GM18873 (cell line): ENCODE measurements around the gene SLC35E2B.
"Not testable (repeated sequence)": the region's sequence is repeated elsewhere in the genome, so short reads cannot be mapped to it uniquely, and the experiment has no call there.

Experiments used
- ATAC-seq: cut with Tn5 transposase; IDR thresholded peaks from one replicate; pipeline ENCODE4 v1.9.1; 2021; ENCODE audit warnings: mild to moderate bottlenecking, moderate library complexity, moderate number of reproducible peaks; ENCODE audit not compliant: unreplicated experiment, low FRiP score

SLC35E2B gene

DNA sequence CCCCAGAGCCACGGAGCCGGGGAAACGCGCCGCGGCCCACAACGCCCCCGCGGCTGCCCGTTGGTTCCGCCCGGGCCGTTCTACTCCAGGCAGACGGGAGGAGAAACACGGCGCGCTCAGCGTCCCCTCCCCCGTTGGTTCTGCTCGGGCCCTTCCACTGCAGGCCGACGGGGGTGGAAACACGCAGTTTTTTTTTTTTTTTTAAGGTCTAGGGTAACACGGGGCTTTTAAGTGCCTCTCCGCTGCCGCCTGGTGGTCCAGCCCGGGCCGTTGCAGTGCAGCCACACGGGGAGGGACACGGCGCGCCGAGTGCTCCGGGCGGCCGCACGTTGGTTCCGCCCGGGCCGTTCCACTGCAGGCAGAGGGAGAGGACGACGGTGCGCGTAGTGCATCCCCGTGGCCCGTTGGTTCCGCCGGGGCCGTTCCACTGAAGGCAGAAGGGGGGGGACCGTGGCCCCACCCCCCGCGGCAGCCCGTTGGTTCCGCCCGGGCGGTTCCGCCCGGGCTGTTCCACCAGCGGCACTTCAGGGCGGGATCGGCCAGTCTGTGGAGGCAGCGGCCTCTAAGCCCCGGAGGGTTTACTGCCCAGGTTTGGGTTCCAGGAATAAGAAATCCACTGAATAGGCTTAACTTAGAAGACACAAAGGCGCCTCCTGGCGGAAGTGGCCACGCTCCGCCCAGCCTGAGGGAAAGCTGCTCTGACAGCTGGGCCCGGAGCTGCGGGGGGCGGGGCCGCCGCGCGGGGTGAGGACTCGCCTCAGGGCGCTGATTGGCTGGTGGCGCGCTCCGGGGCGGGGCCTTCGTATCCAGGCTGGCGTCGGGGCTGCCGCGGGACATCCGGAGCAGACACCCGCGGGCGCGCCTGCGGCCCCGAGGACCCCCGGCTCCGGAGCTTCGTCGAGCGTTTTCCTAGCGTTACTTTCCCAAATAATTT lies at the start of gene SLC35E2B:
Gene SLC35E2B (minus strand): TSS at position 82 of the 934 bp plus-strand sequence. CDS start 16,096 bp downstream, outside the sequence.
- peak; percentile 69 for ATAC-seq

DNA sequence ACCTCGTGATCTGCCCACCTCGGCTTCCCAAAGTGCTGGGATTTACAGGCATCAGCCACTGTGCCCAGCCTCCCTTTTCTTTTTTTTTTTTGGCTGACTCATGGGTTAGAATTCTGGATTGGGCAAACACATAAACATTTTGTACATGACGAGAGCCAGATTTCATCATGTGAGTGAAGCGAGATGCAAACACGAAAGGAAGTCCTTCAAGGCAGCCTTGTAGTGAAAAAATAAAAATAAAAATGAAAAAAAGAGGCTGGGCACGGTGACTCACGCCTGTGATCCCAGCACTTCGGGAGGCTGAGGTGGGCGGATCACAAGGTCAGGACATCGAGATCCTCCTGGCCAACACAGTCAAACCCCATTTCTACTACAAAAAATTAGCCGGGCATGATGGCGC lies 48.4 kb upstream of the SLC35E2B start:
- ATAC-seq, result not testable (repeated sequence)

DNA sequence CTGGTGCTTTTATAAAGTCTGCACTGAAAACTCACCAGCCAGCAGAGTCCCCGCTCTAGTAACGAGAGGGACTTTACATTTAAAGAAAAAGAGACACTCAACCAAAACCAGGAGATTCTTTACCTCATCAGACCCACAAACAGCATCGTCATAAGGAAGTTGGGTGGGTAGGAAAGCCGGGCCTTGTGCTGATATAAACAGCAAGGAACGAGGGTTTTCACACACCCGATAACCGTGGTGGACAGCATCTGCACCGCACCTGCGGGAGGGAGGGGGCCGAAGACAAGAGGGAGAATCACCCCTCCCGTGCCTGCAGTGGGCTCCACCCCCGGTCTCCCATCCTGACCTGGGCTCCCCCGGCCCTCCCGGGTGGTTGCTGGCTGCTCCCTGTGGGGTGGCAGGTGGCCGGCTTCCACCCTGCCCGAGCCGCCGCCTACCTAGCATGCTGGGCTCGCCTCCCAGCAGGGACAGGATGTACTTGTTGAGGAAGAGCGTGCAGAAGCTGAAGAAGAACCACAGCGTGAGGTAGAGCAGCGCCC lies 46.3 kb upstream of the SLC35E2B start:
- not testable (repeated sequence) for ATAC-seq

DNA sequence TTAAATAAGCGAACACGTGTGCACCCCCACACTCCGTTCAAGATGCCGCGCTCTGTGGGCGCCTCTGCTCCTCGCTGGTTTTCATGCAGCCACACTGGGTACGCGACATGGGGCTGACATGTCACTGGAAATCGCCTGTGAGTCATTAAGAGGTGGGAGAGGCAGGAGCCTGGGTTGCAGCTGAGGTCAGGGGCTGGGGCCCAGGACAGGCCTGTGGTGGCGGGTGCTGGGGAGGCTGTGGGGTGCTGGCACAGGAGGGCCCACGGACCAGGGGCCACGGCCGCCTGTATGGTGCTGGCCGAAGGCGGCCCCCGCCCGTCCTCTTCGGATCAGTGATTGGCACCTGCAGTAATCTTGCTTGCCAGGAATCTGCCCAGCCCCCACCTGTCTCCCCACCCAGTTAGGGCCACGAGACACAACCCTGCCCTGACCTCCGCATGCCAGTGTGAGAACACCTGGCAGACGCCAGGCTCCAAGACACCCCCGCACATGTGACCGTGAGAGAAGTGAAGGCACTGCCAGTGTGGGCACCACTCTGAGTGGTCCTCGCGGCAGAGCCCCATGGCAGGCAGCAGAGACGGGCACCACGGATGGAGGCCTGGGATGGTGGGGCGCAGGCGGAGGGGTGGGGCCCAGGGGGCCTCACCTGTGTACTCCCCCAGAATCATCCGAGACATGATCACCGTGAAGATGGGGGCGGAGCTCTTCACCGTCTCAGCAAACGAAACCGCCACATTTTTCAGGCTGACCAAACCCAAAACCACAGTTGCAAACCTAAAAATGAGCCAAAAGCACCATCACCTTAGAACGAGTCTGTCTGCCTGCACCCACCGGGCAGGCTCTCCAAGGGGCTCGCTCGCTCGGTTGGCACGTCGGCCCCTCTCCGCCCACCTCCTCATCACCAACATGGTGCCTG lies 45.3 kb upstream of the SLC35E2B start:
- not testable (repeated sequence) for ATAC-seq

DNA sequence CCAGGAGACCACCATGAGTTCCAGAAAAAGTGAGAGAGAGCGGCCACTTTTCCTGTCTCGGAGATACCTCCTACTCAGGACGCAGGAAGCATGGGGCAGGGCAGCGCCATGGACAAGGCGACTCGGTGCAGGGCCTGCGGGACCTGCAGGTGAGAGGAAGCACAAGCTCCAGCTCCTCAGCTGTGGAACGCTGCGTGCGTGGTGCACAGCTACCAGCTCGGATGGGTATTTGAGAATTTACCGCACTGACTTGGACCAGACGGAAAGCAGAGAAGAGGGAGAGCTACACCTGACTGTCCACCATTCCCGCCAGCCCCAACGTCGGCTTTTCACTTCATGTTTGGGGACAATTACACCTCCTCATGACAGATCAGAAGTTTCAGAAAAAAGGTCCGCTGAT lies 39.8 kb upstream of the SLC35E2B start:
- ATAC-seq, result no peak

DNA sequence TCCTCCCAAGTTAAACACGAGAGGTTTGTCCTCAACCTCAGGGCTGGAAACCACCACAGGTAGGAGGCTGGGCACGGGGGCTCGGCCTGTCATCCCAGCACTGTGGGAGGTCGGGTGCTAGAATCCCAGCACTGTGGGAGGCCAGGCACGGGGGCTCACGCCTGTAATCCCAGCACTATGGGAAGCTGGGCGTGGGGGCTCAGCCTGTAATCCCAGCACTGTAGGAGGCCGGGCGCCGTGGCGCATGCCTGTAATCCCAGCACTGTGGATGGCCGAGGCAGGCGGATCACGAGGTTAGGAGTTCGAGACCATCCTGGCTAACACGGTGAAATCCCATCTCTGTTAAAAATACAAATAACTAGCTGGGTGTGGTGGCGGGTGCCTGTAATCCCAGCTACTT lies 38.3 kb upstream of the SLC35E2B start:
- ATAC-seq, result no peak

DNA sequence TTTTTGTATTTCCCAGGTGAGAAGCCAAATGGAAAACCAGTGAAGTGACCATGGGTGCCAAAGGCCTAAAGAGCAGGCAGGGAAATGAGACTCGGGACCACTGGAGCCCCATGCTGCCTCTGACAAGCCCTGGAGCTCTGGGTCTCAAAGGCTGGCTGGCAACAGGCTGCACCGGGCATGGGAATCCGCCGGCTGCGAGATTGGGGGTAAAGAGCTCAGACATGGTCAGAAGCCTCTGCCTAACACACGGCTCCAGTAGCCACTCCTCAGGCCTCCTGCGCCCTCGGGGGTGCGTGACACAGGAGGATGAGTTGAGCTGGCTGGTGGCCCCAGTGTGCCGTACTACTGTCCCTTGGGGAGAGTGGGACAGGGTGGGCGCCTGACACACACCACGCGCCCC lies 37.6 kb upstream of the SLC35E2B start:
- not testable (repeated sequence) for ATAC-seq

DNA sequence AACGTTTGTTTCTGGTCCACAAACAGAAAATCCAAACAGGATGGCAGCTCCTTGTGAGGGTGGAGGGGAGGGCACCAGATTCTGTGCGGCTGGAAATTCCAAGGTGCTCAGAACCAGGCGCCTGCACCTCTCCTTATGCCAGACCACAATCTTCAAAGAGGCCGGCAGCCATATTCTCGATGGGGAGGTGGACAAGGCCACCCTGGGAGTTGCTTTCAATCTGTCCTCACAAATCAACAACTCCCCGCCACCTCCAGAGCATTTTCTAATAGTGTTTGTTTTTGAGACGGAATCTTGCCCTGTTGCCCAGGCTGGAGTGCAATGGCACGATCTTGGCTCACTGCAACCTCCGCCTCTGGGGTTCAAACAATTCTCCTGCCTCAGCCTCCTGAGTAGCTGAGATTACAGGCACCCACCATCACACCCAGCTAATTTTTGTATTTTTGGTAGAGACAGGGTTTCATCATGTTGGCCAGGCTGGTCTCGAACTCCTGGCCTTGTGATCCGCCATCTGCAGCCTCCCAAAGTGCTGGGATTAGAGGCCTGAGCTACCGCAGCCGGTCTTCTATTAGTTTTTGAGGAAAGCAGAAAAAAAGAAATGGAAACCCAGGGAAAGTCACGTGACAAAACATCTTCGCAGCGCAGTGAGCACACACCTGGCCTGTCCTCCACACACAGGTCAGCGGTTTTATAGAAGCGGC lies 36.7 kb upstream of the SLC35E2B start:
- ATAC-seq, result not testable (repeated sequence)

DNA sequence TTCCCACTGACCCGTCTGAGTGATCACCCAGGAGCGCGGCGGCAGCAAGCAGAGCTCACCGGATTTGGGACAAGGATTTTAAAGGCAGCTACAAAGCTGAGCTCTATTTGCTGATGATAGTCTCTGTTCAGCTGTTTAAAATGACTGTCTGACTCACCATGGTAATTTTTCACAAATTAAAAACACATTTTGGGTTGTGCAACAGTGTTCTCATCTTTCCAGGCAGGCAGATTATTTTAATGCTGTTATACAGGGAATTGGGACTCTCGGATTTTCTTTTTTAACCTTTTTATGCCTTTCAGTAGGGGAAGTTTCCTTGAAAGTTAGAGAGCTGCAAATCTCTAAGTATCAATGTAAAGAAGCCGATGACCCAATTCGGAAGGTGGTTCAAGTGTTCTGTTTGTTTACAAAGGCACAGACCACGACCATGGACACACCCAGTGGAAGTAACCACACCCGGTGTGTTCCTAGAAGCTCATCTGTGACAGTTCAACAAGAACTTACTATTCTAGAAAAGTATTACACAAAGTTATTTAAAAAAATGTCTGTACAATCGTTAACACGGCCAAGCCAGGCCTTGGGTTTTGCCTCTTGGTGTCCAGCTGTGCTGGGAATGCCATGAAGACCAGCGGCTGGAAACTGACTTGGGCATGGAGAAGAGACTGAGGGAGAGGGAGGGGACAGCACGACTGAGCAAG lies 35.9 kb upstream of the SLC35E2B start:
- ATAC-seq, result not testable (repeated sequence)

DNA sequence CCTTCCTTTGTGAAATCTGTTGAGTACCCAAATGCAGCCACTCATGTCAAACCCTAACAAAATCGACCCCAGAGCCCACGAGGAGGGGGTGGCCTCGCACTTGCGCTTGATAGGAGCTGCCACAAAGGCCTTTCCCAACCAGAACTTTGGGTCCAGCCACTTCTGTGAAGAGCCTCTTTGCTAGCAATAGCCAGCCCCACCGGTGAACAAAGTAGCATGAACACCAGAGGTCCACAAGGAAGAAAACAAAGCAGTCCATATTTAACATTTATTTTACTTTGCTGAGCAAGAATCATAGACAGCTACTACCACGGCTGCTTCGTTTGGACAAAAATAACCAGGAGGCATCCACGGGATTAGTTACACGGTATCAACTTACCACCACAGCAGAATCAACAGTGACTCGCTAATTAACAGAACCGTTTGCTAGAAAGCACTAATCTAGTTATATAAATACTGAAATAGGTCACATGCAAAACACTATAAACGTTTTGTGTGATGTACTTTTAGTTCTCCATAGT lies 34.6 kb upstream of the SLC35E2B start:
- ATAC-seq, result not testable (repeated sequence)

DNA sequence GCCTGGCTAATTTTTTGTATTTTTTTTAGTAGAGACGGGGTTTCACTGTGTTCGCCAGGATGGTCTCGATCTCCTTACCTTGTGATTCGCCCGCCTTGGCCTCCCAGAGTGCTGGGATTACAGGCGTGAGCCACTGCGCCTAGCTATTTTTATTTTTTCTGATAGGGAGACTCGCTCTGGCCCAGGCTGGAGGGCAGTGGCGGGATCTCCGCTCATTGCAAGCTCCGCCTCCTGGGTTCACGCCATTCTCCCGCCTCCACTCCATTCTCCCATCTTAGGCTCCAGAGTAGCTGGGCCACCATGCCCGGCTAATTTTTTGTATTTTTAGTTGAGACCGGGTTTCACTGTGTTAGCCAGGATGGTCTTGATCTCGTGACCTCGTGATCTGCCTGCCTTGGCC lies 33.5 kb upstream of the SLC35E2B start:
- not testable (repeated sequence) for ATAC-seq

DNA sequence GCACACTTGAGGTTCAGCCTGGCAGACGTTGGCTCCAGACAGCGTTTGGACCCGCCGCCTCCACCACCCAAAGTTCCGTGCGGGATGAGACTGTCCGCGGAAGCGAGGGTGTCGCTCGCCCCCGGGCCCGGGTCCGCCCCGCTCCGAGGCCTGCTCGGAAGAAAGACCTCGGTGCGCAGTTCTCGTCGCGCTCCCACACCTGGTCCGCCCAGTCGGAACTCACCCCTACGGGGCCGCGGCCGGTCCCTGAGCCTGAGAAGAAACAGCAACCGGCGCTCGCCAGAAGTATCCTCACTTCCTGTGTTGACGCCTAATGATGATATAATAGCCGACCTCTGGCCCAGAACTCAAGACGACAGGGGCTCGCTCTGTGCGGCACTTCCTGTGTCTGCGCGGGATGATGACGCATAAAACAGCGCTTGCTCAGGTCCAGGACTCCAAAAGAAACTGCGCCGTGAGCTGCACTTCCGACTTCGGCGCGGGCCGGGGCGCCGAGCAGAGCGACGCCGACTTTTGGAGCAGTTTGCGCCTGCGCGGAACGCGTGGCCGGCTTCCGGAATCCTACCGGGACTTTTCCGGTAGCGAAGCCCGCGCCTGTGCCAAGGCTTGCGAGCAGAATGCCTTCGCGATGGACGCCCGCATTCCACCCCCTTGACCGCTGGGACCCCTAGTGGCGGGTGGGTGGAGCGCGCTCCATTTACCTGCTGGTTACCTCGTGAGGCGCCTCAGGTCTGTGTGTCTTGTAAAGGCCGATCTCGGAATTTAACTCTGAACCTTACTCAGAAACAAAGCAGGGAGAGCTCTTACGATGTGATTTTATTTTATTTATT lies 31.7 kb upstream of the SLC35E2B start, which contains the start of gene CDK11A:
Gene CDK11A (minus strand): TSS at position 323 of the 830 bp plus-strand sequence. CDS start 1,539 bp downstream, outside the sequence.
- peak; percentile 91 for ATAC-seq

DNA sequence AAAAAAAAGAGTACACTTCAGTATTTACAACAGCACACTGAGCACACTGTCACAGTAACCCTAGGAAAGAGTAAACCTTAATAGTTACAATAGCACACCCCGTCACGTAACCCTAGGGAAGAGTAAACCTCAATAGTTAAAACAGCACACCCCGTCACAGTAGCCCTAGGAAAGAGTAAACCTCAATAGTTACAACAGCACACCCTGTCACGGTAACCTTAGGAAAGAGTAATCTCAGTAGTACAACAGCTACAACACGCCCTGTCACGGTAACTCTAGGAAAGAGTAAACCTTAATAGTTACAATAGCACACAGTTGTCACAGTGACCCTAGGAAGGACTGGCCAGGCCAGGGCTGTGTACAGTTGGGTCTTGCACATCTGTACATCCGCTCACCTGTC lies 28.6 kb upstream of the SLC35E2B start:
- no peak for ATAC-seq

DNA sequence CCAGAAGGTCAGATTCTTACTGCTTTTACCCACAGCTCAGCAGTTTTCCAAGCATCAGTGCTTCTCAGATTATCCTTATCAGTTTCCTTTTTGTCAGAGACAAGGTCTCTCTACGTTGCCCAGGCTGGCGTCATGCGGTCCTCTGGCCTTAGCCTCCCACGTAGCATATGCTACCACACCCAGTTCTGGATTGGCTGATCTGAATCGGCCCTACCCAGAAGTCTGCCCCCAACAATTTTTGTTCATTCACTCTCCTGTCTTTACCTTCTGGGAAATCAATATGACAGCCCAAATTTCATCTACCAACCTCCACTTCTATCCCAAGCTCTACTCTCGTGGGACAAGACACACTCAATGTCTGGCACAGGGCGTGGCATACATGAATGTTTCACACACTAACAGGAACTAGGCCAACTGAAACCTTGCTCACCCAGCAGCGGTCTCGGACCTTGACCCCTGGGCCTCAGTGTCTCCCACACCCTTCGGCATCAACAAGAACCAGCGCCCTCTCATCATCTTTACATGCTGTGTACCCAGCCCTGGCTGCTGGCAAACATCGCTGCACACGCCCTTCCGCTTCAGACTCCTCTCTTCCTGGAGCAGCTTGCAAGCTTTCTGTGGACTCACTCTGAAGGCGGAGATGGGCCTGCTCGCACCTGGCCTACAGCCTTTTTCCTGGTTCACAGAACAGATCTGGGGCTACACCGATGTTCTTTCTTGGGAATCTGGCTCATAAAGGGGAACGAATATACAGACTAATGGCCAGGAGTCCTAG lies 22.7 kb upstream of the SLC35E2B start:
- ATAC-seq, result not testable (repeated sequence)

DNA sequence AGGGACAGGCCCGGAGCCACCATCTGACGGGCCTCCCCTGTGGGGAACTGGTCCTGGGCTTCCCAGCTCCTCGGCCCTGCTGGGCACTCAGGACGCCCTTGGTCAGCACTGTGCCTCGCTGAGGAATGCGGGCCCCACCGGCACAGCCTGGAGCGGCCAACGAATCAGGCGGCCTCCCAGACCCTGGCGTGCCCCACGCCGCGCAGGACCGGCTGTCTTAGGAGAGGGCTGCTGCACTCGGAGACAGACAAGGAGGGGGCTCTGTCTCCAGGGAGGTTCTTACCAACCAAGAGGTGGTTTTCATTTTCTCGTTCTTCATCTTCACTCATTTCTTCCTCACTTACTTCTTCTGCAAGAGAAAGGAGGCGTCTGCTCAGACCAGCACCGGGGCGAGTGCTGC lies 15.3 kb upstream of the SLC35E2B start:
- not testable (repeated sequence) for ATAC-seq

DNA sequence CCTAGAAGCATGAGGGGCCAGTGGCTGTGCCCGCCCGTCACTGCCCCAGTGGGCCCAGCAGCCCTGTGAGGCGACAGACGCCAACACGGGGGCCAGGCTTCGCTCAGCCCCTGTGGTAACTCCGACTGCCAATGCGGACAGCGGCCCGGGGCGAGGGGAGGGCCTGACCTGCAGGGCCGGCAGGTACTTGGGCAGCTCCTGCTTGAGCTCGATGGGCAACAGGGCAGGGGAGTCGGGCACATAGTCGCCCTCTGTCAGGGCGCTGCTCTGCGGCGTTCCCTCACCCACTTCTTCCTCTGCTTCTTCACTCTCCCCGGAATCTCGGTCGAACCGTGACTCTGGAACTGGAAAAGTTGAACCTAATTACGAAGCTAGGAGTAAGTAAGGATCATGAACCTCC lies 14.6 kb upstream of the SLC35E2B start:
- not testable (repeated sequence) for ATAC-seq

DNA sequence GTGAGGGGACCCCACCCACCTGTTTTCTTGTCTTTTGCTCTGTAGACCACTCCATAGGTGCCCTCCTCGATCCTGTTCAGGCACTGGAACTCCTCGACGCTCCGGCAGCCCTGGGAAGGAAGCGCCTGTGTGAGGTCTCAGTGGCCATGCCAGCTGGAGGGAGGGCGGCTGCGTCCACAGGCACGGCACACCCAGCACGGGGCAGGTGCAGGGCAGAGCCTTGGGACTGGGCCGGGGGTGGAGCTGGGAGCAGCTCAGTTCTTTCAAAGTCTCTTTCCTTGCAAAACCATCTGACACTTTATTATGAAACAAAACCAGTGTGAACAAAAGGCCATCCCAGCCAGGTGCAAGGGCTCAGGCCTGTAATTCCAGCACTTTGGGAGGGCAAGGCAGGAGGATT lies 13.0 kb upstream of the SLC35E2B start:
- not testable (repeated sequence) for ATAC-seq
